Lung (tissue), 12 donors: ENCODE data around the gene TTC39C. TPM values are rescaled to one million over a fixed set of nuclear protein-coding genes. Genes with fewer than 3 reads are reported as not detected.

Source experiments
- ATAC-seq: fragments of 200-7000 bp; cut with Tn5 transposase; one replicate; pipeline ENCODE4 v1.9.1; 2020; ENCODE audit warnings: moderate number of reproducible peaks; ENCODE audit not compliant: insufficient read depth, low FRiP score
- DNase-seq, 3 donors: peaks; one replicate each; pipeline ENCODE4 v3.0.0-alpha.2; 2013 to 2017
- H3K27ac ChIP-seq, 2 donors: one replicate each; pipeline ENCODE4 v1.5.1; 2013; ENCODE audit warnings: mild to moderate bottlenecking in 2 of 2, moderate library complexity in 2 of 2, control low read depth in 1 of 2, inconsistent platforms in 1 of 2, low read depth in 1 of 2, low read length in 1 of 2
- H3K27me3 ChIP-seq, 3 donors: one replicate each; pipeline ENCODE4 v1.5.1; 2013; ENCODE audit warnings: low read length in 2 of 3; ENCODE audit not compliant: control insufficient read depth in 3 of 3, insufficient read depth in 3 of 3
- H3K36me3 ChIP-seq, 4 donors: one replicate each; pipeline ENCODE4 v1.5.1; 2013; ENCODE audit warnings: low read length in 4 of 4, mild to moderate bottlenecking in 1 of 4, moderate library complexity in 1 of 4; ENCODE audit not compliant: control insufficient read depth in 4 of 4, insufficient read depth in 4 of 4
- H3K4me1 ChIP-seq, 5 donors: one replicate each; pipeline ENCODE4 v1.5.1; 2013; ENCODE audit warnings: low read length in 5 of 5, mild to moderate bottlenecking in 2 of 5, moderate library complexity in 1 of 5; ENCODE audit not compliant: control insufficient read depth in 5 of 5, insufficient read depth in 5 of 5
- H3K4me3 ChIP-seq: one replicate; pipeline ENCODE4 v1.5.1; 2013; ENCODE audit warnings: mild to moderate bottlenecking, control low read depth, moderate library complexity
- H3K9ac ChIP-seq, 2 donors: one replicate each; pipeline ENCODE4 v1.5.1; 2013; ENCODE audit warnings: low read length in 2 of 2, control low read depth in 1 of 2; ENCODE audit not compliant: insufficient read depth in 1 of 2
- H3K9me3 ChIP-seq, 4 donors: one replicate each; pipeline ENCODE4 v1.5.1; 2013; ENCODE audit warnings: low read length in 3 of 4, mild to moderate bottlenecking in 1 of 4, moderate library complexity in 1 of 4; ENCODE audit not compliant: control insufficient read depth in 4 of 4, insufficient read depth in 3 of 4
- CTCF ChIP-seq: IDR thresholded peaks from 2 replicates; pipeline ENCODE4 v1.5.1; 2012; ENCODE audit warnings: mild to moderate bottlenecking; ENCODE audit errors: control extremely low read depth, extremely low read depth
- WGBS, 2 donors: extraction: QIAGEN DNeasy Blood & Tissue Kit; methylation state at CpG; one replicate each; pipeline ENCODE4 v1.1.7; 2013; 5-methylcytosine and 5-hydroxymethylcytosine counted together
- polyA plus RNA-seq, 2 donors: library from polyadenylated mRNA; stranded (reverse); fragments of 200-250 nt; gene quantifications; one replicate each; pipeline ENCODE4 v1.2.1, GENCODE V29; 2013
- total RNA-seq, 2 donors: library from RNA; depleted of rRNA in 1 of 2; stranded (reverse); fragments of >200 nt in 1 of 2; gene quantifications; one replicate each; pipeline ENCODE4 v1.2.1, GENCODE V29; 2014 to 2021
- donor health status: control.
- donor health status: control.
- donor health status: Bipolar disorder and iron deficiency.
- donor health status: healthy.
- donor health status: DM: yes; HTN: yes; CAD: no.

The TTC39C gene
- total and polyA plus RNA-seq, 4 donors = 6.0 to 33.5 (median 19.3) TPM

DNA sequence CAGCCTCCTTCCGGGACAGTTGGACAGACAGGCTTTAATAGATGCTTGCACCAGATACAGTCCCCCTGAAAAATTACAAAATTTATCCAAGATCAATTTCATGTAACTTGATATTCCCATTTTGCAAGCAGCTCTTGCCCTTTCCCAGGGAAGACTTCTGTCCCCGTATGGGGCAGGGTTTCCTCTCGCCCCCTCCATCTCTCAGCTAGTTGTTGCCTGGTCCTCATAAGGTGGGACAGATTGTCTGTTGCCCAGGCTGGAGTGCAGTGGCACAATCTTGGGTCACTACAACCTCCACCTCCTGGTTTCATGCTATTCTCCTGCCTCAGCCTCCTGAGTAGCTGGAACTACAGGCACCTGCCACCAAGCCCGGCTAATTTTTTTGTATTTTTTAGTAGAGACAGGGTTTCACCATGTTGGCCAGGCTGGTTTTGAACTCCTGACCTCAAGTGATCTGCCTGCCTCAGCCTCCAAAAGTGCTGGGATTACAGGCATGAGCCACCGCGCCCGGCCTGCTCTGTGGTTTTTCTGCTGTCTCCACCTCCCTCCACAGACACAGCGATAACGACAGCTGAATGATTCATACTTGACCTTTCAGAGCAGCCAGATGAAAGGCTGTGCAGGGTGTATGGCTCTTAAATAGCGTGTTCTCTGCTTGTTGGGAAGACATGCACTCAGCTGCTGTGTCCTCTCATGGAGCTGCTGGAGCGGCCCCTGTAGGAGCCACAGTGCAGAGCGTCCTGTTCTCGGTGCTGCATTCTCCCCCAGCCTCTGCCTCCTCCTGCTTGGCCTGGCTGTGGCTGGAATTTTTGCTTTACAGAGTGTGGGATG, 61.4 kb downstream of the TTC39C start:
- peak; percentile 96 for ATAC-seq
- Histone ChIP-seq H3K27ac (peak overlapping the region in 1 of 2 donors; percentile 68), H3K9me3 (no peaks in the 10 kb centered on the region), H3K4me1 (peaks cover 0 to 4% (median 1%) of the 10 kb centered on the region in 5 donors), H3K27me3 (no peaks in the 10 kb centered on the region), H3K9ac (no peak overlapping the region), H3K4me3 (no peak overlapping the region), H3K36me3 (peaks cover 0 to 2% (median under 1%) of the 10 kb centered on the region in 4 donors)
- peak; percentile 52 to 67 (median 54) for DNase-seq
- TF ChIP-seq CTCF = no peak
- 56 to 71% methylated on average over 13 of the region's 13 CpGs for WGBS, 2 donors

DNA sequence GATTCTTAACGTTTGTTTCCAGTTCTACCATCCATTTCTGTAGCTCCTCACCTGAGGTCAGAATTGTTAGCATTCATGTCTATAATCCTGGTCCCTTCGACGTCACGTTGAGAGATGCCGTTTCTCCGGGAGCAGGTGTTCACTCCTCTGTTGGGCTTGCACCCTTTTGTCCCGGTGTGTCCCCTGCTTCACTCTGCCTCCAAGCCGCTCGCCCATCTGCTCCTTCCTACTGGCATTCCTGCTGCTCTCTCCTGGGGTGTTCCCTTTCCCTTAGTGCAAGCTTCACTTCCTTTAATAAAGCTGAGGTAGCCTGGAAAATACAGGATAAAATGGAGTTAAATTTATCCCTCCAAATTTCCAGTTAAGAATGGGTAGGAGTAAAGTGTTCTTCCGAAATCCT, 62.4 kb downstream of the TTC39C start:
- 93 to 95% methylated on average over 10 of the region's 10 CpGs for WGBS, 2 donors
- H3K27ac ChIP-seq = peak overlapping the region in 1 of 2 donors; percentile 68
- no peak overlapping the region for H3K9ac ChIP-seq
- peaks cover 0 to 2% (median under 1%) of the 10 kb centered on the region in 4 donors for H3K36me3 ChIP-seq
- DNase-seq (no peak), ATAC-seq (no peak)
- no peaks in the 10 kb centered on the region for H3K27me3 ChIP-seq
- peaks cover 0 to 4% (median 1%) of the 10 kb centered on the region in 5 donors for H3K4me1 ChIP-seq
- H3K9me3 ChIP-seq = no peaks in the 10 kb centered on the region
- no peak overlapping the region for H3K4me3 ChIP-seq
- TF ChIP-seq CTCF = no peak

- no peaks in the 10 kb centered on the region for H3K9me3 ChIP-seq
- TF ChIP-seq CTCF = no peak
- DNase-seq (no peak), ATAC-seq (no peak)
- no peak overlapping the region for H3K9ac ChIP-seq
- no peak overlapping the region for H3K27ac ChIP-seq
- peaks cover 0 to 4% (median 1%) of the 10 kb centered on the region in 5 donors for H3K4me1 ChIP-seq
- H3K4me3 ChIP-seq = no peak overlapping the region
- H3K27me3 ChIP-seq = no peaks in the 10 kb centered on the region
- 86 to 88% methylated on average over 7 of the region's 7 CpGs for WGBS, 2 donors
- H3K36me3 ChIP-seq = peaks cover 0 to 8% (median 2%) of the 10 kb centered on the region in 4 donors
Observed at GRCh38 chr18:24078391-24078790, 63.8 kb downstream of the TTC39C start.
